GM19025 (cell line): Measurements from ENCODE around the gene TRAF2.

Experiments
- ATAC-seq: cut with Tn5 transposase; IDR thresholded peaks from one replicate; pipeline ENCODE4 v1.9.1; 2021; ENCODE audit warnings: mild to moderate bottlenecking, low read depth, moderate library complexity; ENCODE audit not compliant: unreplicated experiment

TRAF2 gene

GRCh38 chr9:136931611-136932130 lies 45.4 kb downstream of the TRAF2 start:
- no peak for ATAC-seq

DNA sequence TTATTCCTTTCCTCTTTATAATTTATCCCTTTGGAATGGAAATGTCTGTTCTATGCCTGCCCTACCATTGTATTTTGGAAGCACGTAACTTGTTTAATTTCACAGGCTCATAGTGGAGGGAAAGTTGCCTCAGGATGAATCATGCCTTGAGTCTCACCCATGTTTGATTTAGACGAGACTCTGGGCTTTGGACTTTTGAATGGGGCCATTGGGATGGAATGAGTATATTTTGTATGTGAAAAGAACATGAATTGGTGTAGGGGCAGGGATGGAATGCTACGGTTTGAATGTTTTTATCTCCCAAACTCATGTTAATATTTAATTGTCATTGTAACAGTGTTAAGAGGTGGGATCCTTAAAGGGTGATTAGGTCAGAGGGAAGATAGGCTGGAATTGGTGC lies 48.0 kb downstream of the TRAF2 start:
- ATAC-seq: no peak

DNA sequence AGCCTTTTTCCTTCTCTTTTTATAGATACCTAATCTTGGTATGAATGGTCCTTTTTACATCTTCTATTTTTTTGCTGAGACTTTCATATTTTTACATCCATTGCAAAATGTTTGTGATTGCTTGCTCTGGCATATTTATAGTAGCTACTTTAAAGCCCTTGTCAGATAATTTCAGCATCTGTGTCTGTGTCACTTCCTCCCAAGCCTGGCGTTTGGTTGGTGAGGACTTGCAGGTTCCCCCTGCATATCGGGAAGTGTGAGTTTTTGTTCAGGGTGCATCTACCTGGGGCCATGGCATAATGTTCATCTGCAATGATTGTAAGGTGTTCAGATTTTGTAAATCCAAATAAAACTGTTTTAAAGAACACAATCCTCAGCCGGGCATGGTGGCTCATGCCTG lies 49.3 kb downstream of the TRAF2 start:
- ATAC-seq: no peak

GRCh38 chr9:136936645-136937170 lies 50.4 kb downstream of the TRAF2 start:
- ATAC-seq: no peak

DNA sequence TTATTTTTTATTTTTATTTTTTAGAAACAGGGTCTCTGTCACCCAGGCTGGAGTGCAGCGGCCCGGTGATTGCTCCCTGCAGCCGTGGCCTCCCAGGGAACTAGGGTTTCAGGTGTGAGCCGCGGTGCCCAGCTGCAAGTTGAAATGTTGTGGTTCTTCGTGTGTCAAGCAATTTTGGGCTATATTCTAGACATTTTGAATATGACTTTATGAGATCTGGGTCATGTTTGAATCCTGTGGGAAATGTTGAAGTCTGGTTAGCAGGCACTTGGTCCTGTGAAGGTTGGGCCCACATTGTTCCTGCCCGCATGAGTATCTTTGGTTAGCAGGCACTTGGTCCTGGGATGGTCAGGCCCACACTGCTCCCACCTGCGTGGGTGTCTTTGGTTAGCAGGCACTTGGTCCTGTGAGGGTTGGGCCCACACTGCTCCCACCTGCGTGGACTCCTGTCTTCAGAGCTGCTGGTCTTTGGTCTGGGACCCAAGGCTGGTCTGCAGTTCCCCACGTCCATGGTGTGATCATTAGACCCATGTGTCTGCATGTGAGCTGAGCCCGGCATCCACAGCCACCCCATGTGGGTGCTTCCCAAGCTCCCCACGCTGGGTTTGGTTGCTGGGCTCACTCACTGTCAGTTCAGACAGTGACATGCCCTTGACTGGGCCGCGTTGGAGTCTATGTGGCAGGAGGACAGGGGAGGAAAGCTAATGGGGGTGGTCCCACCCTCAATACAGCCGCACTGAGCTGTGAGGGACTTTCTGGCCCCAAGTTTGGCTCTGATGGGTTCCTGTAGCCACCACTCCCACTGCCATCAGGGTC lies 51.1 kb downstream of the TRAF2 start:
- ATAC-seq: no peak

GRCh38 chr9:136939431-136939995 lies 53.2 kb downstream of the TRAF2 start:
- no peak for ATAC-seq

GRCh38 chr9:136939996-136940525 lies 53.7 kb downstream of the TRAF2 start:
- ATAC-seq: no peak

DNA sequence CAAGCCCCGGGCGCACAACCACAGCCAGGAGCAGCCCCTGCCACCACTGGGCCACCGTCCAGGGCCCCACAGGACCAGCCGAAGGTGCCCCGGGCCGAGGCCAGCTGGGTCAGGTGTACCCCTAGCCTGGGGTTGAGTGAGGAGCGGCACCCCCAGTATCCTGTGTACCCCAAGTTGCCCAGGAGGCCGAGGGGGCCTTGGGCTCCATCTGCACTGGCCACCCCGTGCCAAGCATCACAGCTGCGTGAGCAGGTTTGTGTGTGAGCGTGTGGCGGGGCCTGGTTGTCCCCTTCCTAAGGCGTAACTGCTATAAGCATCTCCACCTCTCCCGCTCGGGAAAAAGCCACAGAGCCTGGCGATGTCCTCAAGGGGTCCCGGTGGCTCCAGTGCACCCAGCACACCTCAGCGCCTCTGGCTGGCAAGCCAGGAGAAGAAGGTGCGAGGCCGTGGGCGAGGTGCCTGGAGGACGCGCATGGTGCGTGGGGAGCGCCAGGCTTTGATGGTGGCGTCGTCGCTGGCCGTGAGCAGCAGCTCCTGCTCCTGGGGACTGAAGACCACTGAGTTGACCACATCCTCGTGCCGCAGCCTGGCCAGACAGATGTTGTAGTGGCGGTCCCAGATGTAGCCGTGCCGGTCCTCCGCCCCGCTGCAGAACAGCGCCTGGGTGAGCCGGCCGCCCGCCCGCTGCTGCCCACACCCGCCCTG lies 54.4 kb downstream of the TRAF2 start:
- no peak for ATAC-seq

GRCh38 chr9:136941231-136942111 lies 55.2 kb downstream of the TRAF2 start:
- ATAC-seq: no peak

GRCh38 chr9:136942112-136942880 lies 56.0 kb downstream of the TRAF2 start:
- ATAC-seq: no peak

GRCh38 chr9:136942881-136943230 lies 56.5 kb downstream of the TRAF2 start:
- no peak for ATAC-seq

- peak; percentile 6 for ATAC-seq
Measured at GRCh38 chr9:136943291-136944211, 57.2 kb downstream of the TRAF2 start.

DNA sequence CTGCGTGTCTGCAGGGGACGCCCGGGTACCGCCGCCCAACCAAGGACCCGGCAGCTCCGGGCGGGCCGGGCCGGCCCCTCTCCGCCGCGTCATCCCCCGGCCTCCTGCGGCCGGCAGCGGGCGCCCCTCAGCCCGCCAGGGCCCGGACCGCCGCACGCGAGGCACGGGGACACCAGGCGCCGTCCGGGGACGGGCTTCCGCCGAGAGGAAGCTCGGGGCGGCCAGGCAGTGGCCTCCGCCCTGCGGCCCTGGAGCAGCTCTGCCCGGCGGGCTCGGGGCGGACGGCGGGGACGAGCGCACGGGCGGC lies 57.8 kb downstream of the TRAF2 start:
- ATAC-seq: peak; percentile 33

DNA sequence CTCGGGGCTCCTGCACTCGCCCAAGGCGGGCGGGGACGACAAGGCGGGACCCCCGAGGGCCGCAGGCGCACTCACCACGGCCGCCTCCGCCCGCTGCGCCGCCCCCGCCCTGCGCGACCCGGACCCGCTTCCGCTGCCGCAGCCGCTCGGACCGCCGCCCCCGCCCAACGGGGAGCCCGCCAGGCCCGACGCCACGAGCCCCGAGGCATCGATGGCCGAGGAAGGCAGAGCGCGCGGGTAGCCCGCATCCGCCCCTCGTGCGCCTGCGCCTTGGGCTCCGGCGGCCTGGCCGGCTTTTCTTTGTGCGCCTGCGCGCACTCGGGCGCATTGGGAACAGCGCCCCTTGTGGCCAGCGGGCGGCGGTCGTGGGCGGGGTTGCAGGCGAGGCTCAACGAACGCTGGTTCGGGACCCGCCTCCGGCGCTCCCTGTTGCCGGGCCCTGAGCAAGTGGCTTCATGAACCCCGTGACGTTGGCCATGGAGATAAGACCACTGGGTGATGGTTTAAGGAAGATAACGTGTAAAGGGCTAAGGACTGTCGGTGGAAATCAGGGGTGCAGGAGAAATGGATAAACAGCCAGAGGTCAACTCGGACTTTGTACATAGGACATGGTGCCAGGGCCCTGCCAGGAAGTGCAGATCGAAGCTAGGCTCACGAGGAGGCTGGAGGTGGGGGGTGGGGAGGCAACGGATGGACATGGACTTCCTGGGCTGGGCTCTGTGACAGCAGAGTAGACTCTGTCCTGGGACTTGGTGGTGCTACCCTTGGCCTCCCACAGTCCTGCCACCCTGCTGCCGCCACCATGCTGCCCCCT lies 58.4 kb downstream of the TRAF2 start, which contains the start of the genes C8G and FBXW5:
Gene C8G, plus strand, starts transcription at position 725 of the 814 bp plus-strand sequence. Its CDS starts 78 bp downstream, at position 803.
Gene FBXW5, minus strand, starts transcription at position 220 of the 814 bp plus-strand sequence. CDS start 655 bp downstream, outside the sequence.
- ATAC-seq: peak; percentile 86

DNA sequence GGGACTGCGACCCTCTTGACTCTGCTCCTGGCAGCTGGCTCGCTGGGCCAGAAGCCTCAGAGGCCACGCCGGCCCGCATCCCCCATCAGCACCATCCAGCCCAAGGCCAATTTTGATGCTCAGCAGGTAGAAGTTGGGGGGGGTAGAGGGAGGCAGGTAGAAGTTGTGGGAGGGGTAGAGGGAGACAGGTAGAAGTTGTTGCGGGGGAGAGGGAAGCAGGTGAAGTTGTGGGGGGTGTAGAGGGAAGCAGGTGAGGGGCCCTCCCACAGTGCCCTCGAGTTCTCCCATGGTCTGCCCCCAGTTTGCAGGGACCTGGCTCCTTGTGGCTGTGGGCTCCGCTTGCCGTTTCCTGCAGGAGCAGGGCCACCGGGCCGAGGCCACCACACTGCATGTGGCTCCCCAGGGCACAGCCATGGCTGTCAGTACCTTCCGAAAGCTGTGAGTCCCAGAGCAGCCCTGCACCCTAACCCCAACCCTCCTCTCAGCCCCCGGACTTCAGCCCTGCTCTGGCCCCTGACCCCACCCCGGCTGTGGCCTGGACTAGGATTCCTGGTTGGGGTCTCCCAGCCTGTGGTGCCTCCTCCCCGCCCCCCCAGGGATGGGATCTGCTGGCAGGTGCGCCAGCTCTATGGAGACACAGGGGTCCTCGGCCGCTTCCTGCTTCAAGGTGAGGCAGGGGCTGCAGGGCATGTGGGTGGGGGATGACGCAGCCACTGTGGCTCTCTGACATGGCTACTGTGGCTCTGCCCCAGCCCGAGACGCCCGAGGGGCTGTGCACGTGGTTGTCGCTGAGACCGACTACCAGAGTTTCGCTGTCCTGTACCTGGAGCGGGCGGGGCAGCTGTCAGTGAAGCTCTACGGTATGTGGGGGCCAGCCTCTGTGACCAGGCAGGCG lies 59.3 kb downstream of the TRAF2 start:
- no peak for ATAC-seq
